Bronchial epithelial cell (primary cell): ENCODE data around the gene MYH16. TPM values are rescaled to one million over a fixed set of nuclear protein-coding genes. Genes with fewer than 3 reads are reported as not detected.
"Not testable (repeated sequence)": the region's sequence is repeated elsewhere in the genome, so short reads cannot be mapped to it uniquely, and the experiment has no call there.

Source experiments
- DNase-seq: peaks from one replicate; pipeline ENCODE4 v3.0.0-alpha.2; 2010; ENCODE audit warnings: low read depth
- FAIRE-seq: peaks from 2 replicates; lab custom pipeline; 2011; peaks lifted over from hg19 to GRCh38; lab: Jason Lieb, UNC
- H3K27me3 ChIP-seq: 2 replicates; pipeline ENCODE4 v1.5.1; 2011; ENCODE audit warnings: low read length; ENCODE audit not compliant: control insufficient read depth, insufficient read depth
- H3K36me3 ChIP-seq: 2 replicates; pipeline ENCODE4 v1.5.1; 2011; ENCODE audit warnings: low read length; ENCODE audit not compliant: control insufficient read depth, insufficient read depth
- H3K4me3 ChIP-seq: 2 replicates; pipeline ENCODE4 v1.5.1; 2011; ENCODE audit warnings: mild to moderate bottlenecking, low read depth, low read length, control low read depth
- CTCF ChIP-seq: IDR thresholded peaks from 2 replicates; pipeline ENCODE4 v1.5.1; 2011; ENCODE audit warnings: mild to moderate bottlenecking, moderate library complexity, low read length, control low read depth, inconsistent platforms; ENCODE audit not compliant: insufficient read depth, severe bottlenecking
- total RNA-seq: library from RNA; depleted of rRNA; stranded (reverse); fragments of >200 nt; gene quantifications from 2 replicates; pipeline ENCODE4 v1.2.1, GENCODE V29; 2014

The MYH16 gene
- total RNA-seq, 1 donor from 2014 or later: 0.53 TPM

GRCh38 chr7:99331002-99331401 lies 58.4 kb downstream of the MYH16 start:
- Histone ChIP-seq H3K4me3 (no peak overlapping the region), H3K27me3 (no peaks in the 10 kb centered on the region), H3K36me3 (peaks cover 2% of the 10 kb centered on the region)
- FAIRE-seq: no peak
- no peak for DNase-seq
- TF ChIP-seq CTCF: no peak

- no peaks in the 10 kb centered on the region for H3K27me3 ChIP-seq
- H3K4me3 ChIP-seq: no peak overlapping the region
- no peak for TF ChIP-seq CTCF
- H3K36me3 ChIP-seq: peaks cover 20% of the 10 kb centered on the region
- DNase-seq (no peak), FAIRE-seq (no peak)
Observed at GRCh38 chr7:99339595-99339994, 67.0 kb downstream of the MYH16 start.

- H3K36me3 ChIP-seq: peaks cover 19% of the 10 kb centered on the region
- no peaks in the 10 kb centered on the region for H3K27me3 ChIP-seq
- FAIRE-seq (no peak), DNase-seq (no peak)
- TF ChIP-seq CTCF: no peak
- no peak overlapping the region for H3K4me3 ChIP-seq
Observed at GRCh38 chr7:99340659-99341058, 68.0 kb downstream of the MYH16 start.

- H3K4me3 ChIP-seq: no peak overlapping the region
- peaks cover 24% of the 10 kb centered on the region for H3K36me3 ChIP-seq
- TF ChIP-seq CTCF: no peak
- H3K27me3 ChIP-seq: no peaks in the 10 kb centered on the region
- DNase-seq: no peak
- FAIRE-seq: no peak
Observed at GRCh38 chr7:99344061-99344647, 71.5 kb downstream of the MYH16 start.

GRCh38 chr7:99350641-99351040 lies 78.0 kb downstream of the MYH16 start:
- not testable (repeated sequence) for FAIRE-seq, H3K4me3 ChIP-seq, DNase-seq, H3K27me3 ChIP-seq
- peaks cover 24% of the 10 kb centered on the region for H3K36me3 ChIP-seq

- Histone ChIP-seq H3K27me3 (no peaks in the 10 kb centered on the region), H3K4me3 (no peak overlapping the region), H3K36me3 (peaks cover 19% of the 10 kb centered on the region)
- TF ChIP-seq CTCF: no peak
- no peak for FAIRE-seq
- DNase-seq: no peak
Observed at GRCh38 chr7:99352247-99352646, 79.6 kb downstream of the MYH16 start.
